Activated naive CD4-positive, alpha-beta T cell (primary cell): Measurements from ENCODE around the gene KAZN.

ENCODE experiments used
- DNase-seq, 4 experiments: peaks; one replicate each; lab custom pipeline; 2025; lab: John Stamatoyannopoulos, UW

KAZN gene

DNA sequence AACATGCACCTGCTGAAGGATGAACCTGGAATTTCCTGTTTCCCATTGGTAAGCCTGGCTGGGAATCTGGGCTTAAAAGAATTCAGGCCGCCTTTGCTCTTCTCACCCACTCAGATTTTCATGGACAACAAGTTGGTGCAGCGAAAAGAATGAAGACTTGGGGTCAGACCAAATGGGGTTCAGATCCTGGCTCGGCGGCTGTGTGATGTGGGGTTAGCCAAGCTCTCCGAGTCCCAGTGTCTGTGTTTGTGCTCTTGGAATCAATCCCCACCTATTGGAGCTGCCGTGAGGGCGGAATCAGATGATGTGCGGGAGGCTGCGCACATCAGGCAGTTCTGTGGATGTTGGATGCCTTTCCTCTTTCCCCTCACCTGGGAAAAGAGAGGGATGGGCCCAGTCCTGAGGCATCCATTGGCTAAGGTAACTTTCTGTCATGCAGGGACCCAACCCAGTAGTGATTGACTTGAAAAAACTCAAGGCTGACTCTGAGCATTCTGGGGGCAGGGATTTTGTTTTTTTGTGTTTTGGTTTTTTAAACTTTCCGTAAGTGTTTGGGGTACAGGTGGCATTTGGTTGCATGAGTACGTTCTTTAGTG, 228.3 kb downstream of the KAZN start:
- no peak for DNase-seq

DNA sequence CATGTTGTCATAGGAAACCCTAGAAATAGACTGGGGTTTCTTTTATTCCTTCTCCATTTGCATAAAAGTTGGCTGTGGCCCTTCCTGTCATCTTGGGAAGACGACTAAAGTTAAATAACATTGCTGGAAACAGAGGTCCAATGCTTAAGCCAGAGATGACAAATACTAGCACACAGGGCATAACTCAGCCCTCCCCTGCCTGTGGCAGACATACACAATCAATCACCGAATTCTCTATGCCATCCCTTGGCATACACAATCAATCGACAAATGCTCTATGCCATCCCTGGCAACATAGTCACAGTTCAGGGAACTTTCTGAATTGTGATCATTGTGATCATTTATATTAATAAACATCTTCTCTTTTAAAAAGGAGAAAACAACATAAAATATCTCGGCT, 229.4 kb downstream of the KAZN start:
- DNase-seq, result no peak

DNA sequence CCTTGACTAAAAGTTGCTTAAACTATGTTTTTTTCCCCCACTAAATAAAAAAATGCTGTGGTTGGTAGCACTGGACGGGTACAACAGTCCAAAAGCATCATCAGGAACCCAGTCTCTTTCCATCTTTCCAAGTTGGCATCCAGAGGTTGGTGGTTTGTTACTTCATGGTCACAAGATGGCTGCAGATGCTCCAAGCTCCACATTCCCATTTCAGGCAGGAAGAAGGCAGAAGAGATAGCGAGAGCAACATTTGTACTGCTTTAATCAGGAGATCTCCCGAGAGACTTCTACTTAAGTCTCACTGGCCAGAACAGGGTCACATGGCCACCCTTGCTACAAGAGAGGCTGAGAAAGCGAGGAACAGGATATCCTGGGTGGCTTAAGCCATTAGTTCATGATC, 230.2 kb downstream of the KAZN start:
- no peak for DNase-seq

DNA sequence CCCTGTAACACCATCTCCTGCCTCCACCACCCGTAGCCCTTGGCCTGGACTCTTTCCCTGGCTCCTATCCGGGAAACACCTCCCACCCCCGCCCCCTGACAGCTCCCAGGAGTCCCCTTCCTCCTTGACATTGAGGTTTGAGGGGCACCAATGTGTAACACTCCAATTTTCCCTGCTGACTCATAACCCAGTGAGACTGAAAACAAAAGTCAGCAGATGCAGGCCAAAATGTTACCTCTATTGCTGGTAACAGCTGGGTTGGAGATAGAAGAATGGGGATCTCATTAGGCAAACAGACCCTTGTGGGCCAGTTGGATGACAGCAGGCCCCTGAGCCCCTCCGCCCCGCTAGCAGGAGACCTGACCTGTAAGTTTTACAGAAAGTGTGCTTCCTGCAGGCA, 237.2 kb downstream of the KAZN start:
- no peak for DNase-seq

DNA sequence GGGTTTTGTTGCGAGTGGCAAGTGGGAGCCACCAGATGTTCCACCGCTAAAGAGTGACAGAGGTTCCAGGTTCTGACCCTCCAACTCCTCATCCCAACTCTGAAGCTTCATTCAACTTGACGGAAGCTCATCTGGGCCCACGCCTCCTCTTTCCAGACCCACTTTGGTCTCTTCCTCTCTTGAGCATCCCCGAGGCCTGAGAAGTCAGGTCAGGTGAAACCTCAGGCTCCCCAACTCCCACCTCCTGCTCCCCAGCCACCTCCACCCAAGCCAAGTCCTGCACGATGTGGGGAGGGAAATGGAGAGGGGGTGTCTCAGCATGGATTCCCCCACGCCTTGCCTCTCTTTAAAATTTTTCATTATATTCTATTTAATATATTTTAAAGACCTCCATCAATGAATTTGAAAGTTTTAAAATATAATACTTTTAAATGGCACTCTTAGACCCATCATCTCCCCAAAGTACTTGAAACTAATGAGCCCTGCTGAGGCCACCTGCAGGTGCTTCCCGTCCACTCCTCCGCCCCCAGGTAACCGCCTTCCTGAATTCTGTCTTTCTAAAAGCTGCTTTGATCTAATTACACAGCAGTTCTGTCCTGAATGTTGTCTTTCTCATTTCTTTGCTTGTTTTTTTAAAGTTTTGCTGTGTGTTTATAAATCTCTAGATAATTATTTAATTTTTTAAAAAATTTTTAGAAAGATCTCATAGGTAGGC, 238.1 kb downstream of the KAZN start:
- DNase-seq, result no peak

DNA sequence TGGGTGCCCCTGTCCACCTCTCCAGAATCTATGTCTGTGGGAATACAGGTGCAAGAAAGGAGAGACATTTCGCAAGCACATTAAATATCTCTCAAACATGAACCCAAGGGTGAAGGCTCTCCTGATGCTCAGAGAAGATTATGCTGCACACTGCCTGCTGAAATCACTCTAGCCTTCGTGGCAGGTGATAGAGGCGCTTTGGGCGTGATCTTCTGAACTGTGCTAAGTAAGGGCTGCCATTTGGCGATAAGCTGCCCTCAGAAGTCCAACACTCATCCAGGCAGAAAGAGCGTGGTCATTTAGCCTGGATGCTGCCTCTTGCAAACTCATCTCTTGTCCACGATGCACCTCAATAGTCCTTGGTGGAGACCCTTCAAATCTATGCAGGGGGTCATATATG, 241.9 kb downstream of the KAZN start:
- DNase-seq, result no peak

DNA sequence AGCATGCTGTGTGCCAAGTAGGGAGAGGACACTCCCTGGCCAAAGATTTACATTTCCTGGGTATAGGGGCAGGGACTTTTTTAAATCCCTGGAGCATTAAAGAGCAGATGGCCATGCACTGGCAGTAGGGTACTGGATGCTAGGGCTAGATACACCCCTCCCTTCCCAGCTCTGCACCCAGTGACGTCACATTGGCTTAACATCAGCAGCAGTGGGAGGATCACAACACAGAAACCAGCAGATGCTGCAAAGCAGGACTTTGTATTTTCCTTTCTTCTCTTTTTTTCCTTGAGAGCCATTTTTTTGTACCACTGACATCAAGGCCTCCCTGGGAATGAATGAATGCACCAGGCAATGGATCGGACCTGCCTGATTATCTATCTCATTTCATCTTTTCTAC, 243.0 kb downstream of the KAZN start:
- no peak for DNase-seq

DNA sequence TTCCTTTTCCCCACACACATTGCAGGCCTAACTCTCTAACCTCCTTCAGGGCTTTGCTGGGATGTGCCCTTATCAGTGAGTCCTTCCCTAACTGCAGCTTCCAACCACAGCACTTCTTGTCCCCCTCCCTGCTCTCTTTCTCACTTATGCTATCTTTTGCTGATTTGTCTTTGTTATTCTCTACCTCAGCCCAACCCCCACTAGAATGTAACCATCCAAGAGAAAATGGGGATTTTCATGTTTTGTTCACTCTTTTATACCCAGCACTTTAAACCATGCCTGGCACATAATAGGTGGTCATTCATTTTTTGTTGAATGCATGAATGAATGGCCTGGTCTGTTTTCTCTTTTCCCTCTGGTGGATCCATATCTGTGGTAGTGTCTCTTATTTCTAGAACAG, 243.5 kb downstream of the KAZN start:
- DNase-seq, result no peak

DNA sequence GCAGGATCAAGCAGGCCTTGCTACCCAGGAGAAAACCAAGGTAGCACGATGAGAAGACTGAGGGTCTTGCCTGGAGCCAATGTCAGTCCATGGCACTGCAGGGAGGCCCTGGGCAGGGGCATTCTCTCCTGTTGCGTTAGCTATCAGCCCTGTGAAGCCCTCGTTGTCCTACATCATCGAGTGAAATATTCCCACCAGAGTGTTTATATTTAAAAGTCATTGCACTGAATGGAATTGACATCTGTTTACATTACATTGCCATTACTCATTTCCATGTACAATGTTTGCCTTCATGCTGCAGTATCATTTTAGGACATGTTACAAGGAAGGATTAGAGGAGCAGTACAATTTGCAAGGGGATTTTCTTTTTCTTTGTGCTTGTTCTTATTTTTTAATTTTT, 243.9 kb downstream of the KAZN start:
- DNase-seq, result no peak

DNA sequence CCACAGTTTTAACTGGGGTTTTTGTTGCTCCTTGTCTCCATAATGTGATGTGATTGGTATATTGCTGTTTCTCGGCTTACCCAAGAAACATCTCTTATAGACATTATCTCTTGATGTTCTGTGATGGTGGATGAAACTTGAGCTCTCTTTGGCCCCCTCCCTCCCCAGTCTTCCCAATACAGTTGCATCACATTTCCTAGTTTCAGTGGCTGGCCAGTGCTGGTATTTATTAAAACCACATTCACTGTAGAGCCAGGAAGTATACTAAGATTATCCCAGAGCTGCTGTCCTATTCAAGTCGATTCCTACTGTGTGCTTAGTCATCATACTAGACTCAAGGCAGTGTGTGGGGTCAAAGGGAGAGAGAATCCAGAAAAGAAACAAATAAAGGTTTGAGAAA, 244.4 kb downstream of the KAZN start:
- DNase-seq, result no peak

DNA sequence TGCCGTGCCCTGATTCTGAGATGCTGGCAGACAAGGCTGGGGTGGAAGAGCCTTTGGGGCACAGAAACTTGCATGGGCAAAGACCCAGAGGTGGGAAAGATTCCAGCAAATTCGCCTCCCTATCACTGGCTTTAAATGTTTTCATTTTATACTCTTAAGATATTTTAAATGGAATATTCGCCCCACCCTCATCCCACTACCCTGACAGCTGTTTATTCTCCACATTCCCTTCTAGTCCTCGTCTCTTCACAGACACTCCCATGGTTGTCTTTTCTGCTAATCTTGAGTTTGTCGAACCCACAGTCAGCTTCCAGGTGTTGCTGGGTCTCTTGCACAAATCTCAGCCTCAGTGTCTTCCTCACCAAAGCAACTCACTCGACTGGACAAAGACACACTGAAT, 245.0 kb downstream of the KAZN start:
- no peak for DNase-seq

DNA sequence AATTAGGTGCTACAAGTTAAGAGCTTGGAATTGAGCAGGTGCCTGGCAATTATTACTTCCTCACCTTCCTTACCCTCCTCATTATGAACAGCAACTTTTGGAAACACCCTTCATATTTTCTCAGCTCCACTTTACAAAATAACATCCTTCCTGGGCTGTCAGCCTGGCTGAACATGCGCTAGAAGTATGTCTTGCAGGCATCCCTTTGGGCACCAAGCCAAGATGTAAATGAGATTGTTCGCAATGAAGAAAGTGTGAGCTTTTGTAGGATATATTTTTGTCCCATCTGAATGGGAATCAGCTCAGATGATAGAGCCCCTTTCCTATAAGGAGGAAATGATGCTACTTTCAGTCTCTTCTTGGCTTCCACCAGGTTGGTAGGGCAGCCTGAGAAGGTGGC, 245.9 kb downstream of the KAZN start:
- DNase-seq, result no peak

DNA sequence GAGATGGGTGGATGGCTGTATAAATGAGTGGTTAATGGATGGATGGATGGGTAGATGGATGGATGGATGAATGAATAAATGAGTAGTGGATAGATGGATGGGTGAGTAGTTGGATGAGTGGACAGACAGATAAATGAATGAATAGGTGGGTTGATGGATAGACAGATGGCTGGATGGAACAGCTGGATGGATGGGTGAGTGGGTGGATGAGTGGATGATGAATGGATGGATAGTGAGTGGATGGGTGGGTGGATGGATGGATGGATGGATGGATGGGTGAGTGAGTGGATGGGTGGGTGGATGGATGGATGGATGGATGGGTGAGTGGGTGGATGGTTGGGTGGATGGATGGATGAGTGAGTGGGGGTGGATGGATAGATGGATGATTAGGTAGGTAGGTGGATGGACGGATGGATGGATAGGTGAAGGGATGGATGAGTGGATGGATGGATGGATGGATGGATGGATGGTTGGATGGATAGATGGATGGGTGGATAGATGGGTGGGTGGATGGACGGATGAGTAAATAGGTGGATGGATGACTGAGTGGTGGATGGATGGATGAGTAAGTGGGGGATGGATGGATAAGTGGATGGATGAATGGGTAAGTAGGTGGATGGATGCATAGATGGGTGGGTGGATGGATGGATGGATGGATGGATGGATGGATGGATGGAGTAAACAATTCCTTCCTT, 246.6 kb downstream of the KAZN start:
- DNase-seq, result no peak

DNA sequence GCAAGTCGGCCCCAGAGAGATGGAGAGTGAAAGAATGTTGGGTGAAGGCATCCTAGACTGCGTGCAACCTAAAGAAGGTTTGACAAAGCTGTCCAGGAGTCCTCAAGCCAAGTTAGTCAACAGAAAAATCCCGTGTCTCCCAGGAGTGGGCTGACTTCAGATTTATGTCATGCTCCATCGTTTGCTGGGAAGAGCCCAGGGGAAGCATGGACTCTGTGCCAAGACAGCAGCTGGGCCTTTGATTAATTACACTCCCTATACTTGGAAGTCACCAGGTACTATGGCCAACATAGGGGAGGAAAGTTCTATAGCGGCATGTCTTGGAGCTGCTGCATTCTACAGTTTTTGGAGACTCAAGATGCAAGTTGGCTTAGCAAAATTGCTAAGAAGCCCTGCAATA, 247.4 kb downstream of the KAZN start:
- no peak for DNase-seq

DNA sequence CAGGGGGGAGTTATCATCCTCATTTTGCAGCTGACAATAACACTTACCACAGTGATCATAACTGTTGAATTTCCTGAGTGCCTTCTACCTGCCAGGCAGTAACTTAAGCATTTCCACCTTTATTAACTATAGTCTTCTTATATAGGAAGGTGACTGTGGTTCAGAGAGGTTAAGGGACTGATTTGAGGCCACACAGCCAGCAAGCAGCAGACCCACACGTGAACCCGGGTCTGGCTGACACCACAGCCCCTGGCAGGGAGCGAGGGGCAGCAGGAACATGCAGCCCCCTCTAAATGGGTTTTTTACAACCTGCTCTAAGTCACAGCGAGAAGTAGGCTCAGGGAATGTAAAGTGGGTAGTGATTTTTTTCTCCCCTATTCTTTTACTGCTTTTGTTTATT, 248.2 kb downstream of the KAZN start:
- DNase-seq, result no peak

DNA sequence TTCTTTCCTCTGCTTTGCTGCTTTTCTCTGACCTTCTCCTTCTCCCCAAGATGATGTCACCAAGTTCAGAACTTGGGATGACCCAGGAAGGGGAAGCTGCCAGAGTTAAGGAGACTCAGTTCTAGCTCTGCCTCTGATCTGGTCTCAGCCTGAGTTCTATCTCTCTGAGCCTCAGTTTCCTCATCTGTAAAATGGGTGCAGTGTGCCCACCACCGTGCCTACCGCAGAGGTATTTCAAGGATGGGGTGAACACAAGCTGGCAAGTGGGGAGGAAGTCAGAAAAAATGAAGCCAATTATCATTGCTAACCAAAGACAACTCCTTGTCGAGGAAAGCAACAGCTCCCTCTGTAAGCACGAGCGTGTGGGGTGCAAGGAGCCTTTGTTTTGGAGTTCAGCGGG, 249.7 kb downstream of the KAZN start:
- no peak for DNase-seq

DNA sequence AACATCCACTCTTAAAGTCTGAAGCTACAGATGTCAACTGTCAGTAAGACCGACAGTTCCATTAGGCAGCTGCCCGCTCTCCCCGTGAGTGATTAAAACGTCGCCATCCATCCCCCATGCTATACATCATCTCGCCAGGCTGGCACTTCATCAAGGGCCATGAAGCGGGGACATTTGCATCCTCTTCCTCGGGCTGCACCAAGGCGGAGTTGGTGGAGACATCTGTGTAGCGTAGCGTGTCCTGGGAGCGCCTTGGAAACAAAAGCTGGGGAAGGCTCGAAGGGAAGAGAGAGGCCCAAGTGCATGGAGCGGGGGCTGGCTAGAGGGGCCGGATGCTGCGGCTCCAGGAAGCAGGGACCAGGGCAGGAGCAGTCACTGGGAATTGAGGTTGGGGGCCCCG, 250.1 kb downstream of the KAZN start:
- DNase-seq, result no peak

DNA sequence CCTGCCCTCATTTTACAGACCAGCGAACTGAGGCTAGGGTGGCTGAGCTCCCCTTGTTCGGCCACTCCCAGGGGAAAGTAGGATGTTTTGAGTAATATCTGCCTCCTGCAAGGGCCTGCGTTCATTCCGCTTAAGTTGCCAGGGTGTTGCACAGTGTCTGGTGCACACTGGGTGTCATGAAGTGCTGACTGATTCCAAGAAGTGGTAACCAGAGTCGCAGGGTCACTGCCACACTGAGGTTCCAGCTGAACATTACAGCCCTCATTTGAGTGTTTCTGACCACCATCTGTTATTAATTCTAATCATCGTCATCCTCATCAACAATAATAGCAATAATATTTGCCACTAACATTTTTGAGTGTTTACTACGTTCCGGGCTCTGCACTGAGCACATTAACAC, 250.6 kb downstream of the KAZN start:
- no peak for DNase-seq

DNA sequence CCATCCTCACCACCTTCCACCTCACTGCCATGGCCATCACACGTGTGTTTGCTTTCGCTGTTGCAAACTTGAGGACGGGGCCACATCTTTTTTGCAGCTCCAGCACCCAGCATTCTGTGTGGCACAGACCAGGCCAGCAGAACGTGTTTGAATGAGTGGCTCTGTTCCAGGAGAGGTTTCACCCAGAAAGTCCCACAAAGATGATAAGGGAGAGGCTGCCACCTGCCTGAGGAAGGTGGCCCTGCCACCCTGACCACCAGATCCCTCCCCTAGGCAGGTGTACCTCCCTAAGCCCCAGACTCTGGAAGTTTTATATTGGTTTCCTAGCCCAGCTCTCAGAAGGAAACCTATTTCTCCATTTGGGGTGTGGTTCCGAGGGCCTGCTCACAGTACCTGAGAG, 252.1 kb downstream of the KAZN start:
- no peak for DNase-seq

DNA sequence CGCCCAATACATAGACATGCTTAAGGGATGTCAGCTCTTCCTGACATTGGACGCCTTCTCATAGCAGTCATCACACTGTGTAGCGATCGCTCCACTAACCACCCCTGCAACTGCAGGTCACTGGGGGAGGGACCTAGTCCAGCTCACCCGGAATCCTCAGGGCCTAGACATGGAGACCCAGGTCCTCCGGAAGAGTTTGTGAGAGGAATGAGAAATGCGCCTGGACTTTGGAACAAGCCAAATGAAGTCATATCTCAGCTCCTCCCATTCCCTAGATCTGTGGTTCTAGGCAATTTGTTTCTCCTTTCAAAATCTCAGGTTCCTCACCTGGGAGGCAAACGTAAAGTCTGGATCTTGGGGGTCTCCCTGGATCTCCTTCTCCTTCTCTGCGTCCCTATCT, 253.3 kb downstream of the KAZN start:
- DNase-seq, result no peak

DNA sequence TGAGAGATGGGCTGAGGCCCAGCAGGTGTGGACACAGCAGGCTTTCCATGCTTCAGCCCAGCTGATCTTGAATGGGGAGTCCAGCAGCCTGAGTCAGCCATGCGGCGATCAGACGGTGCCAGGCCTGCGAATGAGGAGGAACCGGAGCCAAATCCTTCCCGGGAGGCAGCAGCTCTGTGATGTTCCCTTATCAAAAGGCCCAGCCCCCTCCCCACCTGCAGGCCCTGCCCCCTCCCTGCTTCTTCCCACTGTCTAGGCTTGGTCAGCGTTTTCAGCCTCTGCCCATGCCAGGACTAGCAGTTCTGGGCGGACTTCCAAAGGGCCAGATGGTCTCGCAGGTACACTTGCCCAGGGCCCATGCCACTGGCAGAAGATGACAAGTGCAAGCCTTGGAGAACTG, 253.8 kb downstream of the KAZN start:
- no peak for DNase-seq

DNA sequence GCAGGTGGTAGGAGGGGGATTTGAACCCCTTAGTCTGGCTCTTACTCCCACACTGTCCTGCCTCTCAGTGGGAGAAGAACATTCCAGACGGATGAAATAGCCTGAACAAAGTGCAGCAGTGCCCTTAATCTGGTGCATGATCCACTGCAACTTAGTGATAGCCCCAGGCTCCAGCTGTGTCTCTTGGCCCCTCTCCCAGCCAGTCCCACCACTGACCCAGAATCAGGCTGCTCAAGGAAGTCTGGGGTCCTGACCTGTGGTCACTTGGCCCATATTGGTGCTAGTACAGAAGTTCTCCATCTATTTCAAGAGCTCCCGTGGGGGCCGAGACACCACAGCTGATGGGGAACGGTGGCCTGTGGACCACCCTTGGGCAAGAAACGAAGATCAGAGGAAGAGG, 255.0 kb downstream of the KAZN start:
- DNase-seq, result no peak

DNA sequence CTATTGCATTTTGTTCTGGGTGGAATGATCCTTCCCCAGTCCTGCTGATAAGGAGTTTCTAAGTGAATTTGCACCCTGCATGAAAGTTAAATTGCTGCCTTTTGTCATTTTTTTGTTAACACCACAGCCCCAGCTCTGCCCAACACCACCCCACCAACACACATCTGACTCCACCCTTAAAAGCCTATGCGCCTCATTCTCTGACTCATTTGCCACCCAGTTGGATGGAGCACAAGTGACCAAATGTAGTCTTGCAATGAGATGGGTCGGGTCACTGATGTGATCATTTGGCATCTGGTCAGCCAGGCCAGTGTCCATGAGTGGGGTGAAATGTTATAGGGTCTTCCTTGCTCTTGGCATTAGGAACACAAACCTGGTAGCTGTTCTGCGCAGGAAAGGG, 256.8 kb downstream of the KAZN start:
- DNase-seq, result no peak

DNA sequence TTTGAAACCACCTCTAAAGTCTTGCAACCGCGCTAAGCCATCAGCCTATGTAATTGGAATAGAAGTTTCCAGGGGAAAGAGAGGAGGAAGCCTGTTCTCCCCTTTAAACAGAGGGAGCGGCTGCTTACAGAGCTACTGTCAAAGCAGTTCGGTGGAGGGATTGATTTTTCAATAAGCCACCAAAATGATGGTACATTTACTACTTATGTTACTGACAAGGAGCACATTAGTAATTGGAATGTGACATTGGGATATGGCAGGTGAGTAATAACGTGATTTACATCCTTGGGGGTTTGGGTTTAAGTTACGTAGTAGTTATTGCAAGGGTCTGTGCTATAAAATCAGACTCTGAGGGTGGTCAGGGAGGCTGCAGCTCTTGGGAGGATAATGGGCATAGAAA, 257.3 kb downstream of the KAZN start:
- DNase-seq, result no peak
